T-helper 9 cell (primary cell): ENCODE results near the gene PGLYRP4.
"Not testable (repeated sequence)": the region's sequence is repeated elsewhere in the genome, so short reads cannot be mapped to it uniquely, and the experiment has no call there.

Experiments used
- DNase-seq: peaks from one replicate; pipeline ENCODE4 v3.0.0-alpha.2; 2020

The PGLYRP4 gene

DNA sequence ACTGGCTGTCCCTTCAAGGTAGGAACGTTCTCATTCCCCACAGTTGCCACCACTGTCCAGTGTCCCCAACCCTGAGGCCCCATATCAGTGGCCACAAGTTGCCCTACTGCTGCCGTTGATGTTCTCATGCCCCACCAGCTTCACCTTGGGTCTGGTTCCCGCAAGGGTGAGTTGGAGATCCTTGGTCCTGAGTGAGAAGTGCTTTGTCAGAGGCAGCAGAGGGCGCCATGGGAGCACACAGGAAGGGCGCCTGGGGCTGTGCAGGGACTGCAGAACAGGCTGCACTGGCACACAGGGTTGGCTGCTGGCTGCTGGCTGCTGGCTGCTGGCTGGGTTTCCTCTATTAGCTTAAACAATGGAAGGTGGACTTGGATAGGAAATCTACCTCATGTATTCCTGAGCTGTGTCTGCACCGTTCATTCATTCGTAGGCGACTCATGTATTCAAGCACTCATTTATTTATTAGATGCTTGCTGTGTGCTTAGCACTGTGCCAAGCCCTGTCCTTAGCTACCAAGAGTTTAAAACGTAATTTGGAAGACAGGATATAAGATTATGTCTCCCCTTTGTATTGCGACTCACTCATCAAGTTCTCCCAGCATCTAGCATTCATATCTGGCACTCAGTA, 6.9 kb upstream of the PGLYRP4 start:
- DNase-seq: peak; percentile 14

GRCh38 chr1:153354515-153355193, 6.0 kb upstream of the PGLYRP4 start:
- DNase-seq: no peak

- DNase-seq: no peak
Observed at GRCh38 chr1:153353226-153353947, 4.7 kb upstream of the PGLYRP4 start.

DNA sequence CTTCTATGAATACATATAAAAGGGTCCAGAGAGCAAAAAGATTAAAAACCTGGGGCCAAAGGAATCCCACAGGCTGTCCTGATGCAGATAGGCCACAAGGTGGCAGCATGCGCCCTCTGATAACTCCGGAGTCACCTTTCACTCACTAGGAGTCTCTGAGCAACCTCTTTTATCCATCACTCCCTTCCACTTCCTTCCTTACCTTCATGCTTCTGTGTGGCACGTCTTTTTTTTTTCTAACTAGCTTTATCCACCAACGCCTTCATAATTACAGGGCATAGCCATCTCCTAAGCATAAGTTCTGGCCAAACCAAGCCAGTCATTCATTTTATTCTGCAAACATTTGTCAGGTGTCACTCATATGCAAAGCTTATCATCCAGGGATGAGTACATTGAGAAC, 3.9 kb upstream of the PGLYRP4 start:
- peak; percentile 51 for DNase-seq

- no peak for DNase-seq
Observed at GRCh38 chr1:153350321-153350957, 1.8 kb upstream of the PGLYRP4 start.

DNA sequence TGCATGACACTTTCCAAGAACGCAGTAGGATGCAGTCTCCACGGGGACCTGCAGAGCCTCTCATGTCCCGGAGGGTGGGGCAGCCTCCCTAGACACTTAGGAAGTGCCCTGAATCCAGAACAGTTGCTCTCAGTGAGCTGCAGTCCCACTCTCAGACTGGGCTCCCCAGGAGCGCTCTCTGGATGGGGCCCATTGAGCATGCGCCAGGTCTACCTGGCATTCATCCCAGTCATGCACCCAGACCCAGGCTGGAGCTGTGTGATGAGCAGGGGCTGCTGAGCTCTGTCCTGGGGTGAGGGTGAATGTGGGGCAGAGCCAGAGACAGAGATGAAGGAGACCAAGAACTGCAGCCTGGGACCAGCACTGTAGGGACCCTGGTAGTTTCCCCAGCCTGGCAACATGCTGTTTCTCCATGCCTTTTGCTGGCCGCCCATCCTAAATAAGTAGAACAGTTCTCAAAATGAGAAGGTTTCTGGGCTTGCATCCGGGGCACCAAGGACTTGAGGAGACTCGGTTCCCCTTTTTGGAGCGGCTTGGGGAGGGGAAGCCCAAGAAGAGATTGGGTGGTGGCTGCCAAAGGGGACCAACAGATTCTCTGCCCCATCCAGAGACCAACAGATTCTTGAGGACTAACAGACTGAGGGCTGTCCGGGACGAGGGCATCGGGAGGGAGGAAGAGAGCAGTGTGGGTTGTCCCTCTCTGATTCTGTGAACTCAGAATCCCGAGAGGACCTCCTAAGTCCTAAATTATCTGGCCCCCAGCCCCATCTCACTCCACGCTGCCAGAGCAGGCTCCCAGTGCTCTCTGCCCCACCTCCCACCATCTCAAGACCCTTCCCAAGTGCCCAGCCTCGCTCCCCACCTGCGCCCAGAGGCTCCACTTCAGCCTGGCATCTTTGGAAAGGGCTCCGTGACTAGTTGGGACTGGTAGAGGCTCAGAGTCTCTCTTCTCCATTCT, 1.0 kb upstream of the PGLYRP4 start:
- DNase-seq: no peak

DNA sequence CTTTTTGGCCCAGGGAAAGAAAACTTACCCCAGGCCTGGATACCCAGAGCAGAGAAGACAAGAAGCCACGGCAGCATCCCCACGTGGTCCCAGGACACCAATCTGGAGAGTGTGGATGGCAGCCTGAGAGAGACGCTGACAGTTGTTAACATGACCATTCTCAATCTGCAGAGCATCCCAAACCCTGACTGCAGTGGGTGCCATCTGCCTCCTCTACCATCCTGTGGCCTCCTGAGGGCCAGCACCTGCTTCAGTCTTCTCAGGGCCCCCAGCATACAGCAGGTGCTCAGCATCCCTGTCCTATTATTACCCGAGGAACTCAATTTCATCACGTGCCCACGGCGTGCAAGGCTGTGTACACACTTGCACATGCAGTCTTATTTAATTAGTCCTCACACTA, 785 bp downstream of the PGLYRP4 start:
- no peak for DNase-seq

- DNase-seq: not testable (repeated sequence)
Observed at GRCh38 chr1:153347049-153347448, 1.6 kb downstream of the PGLYRP4 start.

DNA sequence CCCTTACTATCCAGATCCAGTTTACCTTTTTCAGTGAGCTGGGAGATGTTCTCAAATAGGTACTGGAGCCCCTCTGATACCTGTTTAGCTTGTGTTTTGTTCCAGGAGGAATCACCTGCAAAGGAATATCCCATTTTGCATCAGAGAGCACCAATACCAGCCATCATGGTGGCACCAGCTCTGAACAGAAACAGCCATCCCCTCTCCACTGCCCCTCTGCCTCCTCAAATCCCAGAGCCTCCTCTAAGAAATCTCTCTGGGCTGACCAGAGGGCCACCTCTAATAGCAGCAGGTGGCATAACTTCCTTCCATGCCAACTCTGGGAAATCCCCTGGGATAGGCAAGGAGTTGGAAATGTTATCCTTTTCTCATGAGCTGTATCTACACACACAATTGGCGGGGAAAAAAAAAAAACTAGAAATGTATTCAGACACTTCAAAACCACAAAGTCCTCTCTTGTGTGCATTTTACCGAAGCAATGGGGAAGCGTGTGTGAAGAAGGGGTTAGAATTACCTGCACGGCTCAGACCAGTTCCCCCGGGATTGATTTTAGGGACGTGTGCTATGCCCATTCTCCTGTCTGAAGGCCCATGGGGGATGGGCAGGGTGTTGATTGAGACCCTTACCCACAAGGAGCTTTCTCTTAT, 2.4 kb downstream of the PGLYRP4 start:
- no peak for DNase-seq

DNA sequence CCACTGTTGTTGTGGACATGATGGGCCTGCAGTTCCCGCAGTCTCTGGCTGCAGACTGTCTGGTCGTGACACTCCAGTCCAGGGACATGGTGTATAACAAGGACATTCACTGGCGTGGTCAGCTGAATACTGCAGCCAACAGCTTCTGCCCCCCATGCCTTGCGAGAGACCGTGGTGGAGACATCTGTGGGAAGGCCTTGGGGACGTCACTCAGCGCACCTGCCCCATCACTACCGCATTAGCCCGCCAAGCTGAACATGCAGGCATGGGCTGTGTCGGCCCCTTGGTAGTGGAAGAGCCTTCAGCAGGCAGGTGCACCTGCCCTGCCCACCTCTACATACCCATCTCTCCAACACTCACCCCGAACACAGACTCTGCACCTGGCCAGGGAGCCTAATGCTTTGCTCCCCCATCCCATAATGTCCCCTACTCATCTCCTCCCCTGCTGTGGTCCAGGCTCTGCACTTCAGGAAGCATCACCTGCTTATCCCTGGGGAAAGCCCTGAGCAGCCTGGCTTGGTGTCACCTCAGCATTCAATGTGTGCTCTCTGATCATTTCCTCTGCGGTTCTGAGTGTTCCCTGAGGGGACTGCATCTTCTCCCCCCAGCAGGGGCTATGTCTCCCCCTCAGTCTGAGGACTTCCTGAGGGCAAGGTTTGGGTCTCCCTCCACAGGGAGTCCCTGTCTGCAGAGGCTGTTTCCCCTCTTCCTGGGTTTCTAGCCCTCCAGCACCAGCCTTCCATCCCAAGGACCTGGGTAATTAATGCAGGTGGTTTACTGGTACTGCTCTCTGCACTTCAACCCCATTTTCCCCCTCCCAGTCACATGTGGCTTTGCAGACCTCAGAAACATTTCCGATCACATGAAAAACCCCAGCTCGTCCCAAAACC, 3.2 kb downstream of the PGLYRP4 start:
- no peak for DNase-seq

GRCh38 chr1:153344718-153345025, 4.0 kb downstream of the PGLYRP4 start:
- DNase-seq: no peak

DNA sequence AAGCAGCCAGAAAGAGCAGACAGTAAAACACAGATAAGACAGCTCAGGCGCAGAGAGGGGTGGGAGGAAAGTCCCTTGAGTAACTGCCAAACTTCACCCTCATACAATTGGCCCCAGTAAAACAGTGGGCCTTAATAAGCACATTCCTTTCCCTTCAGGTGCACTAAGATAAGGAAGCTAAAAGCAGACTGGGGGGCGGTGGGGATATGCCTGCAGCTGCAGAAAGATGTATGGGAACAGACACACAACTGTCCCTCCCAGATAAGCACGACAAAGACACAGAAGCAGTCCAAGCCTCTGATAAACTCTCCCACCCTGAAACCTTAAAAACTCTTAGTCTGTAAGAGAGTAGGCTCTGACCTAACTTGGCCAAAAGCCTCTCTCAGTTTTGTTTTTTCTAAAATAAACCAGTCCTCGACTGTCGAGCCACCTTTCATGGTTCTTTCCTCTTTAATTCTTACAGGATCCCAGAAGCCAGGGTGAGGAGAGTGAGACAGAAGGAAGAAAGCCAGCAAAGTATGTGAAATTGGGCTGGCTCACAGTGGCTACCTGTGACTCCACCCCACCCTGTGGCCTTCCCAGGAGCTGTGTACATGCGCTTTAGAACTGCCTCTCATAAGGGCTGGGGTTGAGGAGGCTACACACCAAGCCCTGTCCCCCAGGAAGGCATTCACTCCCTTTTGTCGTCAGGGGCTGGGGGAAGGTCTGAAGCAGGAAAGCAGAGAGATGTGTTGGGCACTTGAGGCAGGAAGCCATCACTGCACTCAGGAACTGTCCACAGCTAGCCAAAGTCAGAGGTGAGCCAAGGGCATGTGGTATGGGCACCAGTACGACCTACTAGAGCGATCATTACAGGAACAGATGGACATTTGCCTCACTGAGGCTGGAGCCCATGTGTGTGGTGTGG, 4.6 kb downstream of the PGLYRP4 start:
- no peak for DNase-seq

GRCh38 chr1:153343040-153343681, 5.5 kb downstream of the PGLYRP4 start:
- DNase-seq: no peak

DNA sequence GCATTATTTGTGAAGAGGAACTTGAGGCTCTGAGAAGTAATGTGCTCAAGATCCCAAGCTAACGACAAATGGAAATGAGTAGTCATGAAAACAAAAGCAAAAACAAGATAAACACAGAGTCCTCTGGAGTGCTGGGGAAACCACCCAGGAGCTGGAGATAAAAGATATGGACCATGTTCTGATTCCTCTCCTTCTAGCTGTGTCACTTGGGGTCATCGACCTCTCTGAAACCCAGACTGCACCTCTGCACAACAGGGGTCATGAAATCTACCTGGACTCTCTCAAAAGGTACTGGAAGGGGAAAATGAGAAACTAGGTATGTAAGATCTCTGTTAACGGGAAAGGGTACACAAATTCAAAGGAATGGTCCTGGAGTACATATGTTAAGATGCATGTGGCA, 6.5 kb downstream of the PGLYRP4 start:
- no peak for DNase-seq

- DNase-seq: no peak
Observed at GRCh38 chr1:153341431-153341934, 7.2 kb downstream of the PGLYRP4 start.

DNA sequence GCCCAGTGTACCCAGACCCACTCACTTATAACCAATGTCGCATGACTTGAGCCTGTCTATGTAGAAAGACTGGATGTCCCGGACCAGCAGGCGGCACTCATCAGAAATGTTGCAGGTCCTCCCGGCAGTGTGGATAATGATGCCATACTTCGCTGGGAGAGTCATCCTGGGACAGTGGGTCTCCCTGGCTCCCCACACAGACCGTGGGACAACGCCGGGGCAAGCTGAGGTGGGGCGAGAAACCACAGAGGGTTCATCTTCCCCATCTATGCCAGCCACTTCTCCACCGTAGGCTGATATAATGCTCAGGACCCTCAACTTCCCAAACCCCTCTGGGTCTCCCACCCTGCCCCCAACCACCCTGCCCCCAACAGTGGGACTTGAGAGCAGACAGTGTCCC, 8.3 kb downstream of the PGLYRP4 start:
- no peak for DNase-seq

- no peak for DNase-seq
Observed at GRCh38 chr1:153339802-153340201, 8.8 kb downstream of the PGLYRP4 start.

DNA sequence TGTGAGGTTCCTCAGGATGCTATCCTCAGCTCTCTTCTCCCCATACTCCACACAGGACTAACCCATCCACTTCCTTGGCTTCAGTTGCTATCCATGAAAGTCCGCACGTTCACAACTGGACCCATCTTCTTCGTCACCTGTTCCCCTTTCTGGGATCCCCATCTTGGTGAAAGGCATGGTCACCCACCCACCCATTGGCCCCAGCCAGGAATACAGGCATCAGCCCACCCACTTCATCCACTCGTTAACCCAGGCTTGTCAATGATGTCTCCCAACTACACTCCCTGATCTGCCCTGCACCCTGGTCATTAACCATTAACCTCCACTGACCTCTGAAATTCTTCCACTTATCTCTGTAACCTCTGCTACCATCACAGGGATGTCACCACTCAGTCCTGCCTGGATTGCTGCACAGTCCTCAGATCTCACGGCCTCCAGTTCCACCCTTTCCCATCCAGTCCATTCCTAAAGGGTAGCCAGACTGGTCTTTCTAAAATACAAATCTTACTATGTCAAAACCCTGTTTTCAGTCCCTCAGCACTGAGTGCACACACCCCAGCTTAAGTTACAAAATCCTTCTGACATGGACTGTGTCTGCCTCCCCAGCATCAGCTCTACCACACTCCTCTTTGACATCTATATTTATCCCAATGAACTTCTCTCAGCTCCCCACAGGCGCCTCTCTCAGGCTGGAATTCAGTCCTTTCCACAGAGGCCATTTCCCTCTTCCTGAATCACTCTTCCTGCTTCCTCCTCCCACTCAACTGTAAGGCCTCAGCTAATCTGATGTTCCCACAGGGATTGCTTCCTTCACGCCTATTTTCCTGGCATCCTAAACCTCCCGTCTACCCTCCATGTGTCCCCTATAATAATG, 10.4 kb downstream of the PGLYRP4 start:
- no peak for DNase-seq
